Cardiac muscle cell (in vitro differentiated cells and primary cell): ENCODE measurements around the gene OOSP4A. TPM values are rescaled to one million over a fixed set of nuclear protein-coding genes. Genes with fewer than 3 reads are reported as not detected.

Experiments
- DNase-seq, 2 donors: peaks; one replicate each; pipeline versions ENCODE4 v3.0.0 to v3.0.0-alpha.2; 2010 to 2017; ENCODE audit warnings: low read depth in 1 of 2, low spot score in 1 of 2
- H3K27ac ChIP-seq: fragments of 200-600 bp; sonication (generic); 2 replicates; pipeline ENCODE4 v1.5.1; 2016
- H3K27me3 ChIP-seq: fragments of 200-600 bp; sonication (generic); 2 replicates; pipeline ENCODE4 v1.6.0; 2016; ENCODE audit warnings: control low read depth
- H3K36me3 ChIP-seq: fragments of 200-600 bp; sonication (generic); 2 replicates; pipeline ENCODE4 v1.5.1; 2016; ENCODE audit warnings: control low read depth
- H3K4me1 ChIP-seq: fragments of 200-600 bp; sonication (generic); 2 replicates; pipeline ENCODE4 v1.8.1; 2017; ENCODE audit warnings: low read depth, mild to moderate bottlenecking, mixed run types
- H3K4me3 ChIP-seq: fragments of 200-600 bp; sonication (generic); 2 replicates; pipeline ENCODE4 v1.5.1; 2016; ENCODE audit warnings: mild to moderate bottlenecking
- H3K9me3 ChIP-seq: fragments of 200-600 bp; sonication (generic); 2 replicates; pipeline ENCODE4 v1.5.1; 2017; ENCODE audit warnings: low read depth, mild to moderate bottlenecking, control low read depth
- polyA plus RNA-seq: library from polyadenylated mRNA; unstranded; fragments of >200 nt; fragmentation: Nextera tagmentation; extraction: Ambion mirVana; gene quantifications from 2 replicates; pipeline ENCODE4 v1.2.1, GENCODE V29; 2016
- total RNA-seq: library from RNA; depleted of rRNA; stranded (reverse); fragments of >200 nt; gene quantifications from 2 replicates; pipeline ENCODE4 v1.2.3, GENCODE V29; 2016
- TF ChIP-seq, protein P1 (sequence below): IDR thresholded peaks from 2 replicates; pipeline ENCODE4 v1.5.1; 2012; ENCODE audit warnings: low read depth, mild to moderate bottlenecking, low read length

The OOSP4A gene
- total and polyA plus RNA-seq, 2 experiments from 2014 or later, result not detected

DNA sequence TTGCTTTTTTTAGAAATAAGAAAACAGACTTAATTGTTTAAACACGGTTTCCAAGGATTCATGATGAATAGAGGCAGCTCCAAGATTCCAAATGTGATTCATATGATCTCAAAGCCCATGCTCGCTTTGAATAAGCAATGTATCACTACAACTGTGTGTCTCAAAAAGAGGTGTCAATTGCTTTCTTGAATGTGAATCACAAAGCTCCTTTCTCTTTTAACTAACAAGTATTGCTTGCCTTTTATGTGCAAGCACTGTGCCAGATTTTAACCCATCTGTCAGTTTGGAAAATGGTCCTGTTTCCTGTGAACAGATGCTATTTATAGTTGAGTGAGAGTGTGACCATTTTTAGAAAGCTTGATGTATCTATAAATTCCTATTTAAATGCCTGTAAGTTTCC lies 19.1 kb upstream of the OOSP4A start:
- Histone ChIP-seq H3K27ac (peak overlapping the region; percentile 87), H3K27me3 (no peaks in the 10 kb centered on the region)
- TF ChIP-seq, protein P1, sequence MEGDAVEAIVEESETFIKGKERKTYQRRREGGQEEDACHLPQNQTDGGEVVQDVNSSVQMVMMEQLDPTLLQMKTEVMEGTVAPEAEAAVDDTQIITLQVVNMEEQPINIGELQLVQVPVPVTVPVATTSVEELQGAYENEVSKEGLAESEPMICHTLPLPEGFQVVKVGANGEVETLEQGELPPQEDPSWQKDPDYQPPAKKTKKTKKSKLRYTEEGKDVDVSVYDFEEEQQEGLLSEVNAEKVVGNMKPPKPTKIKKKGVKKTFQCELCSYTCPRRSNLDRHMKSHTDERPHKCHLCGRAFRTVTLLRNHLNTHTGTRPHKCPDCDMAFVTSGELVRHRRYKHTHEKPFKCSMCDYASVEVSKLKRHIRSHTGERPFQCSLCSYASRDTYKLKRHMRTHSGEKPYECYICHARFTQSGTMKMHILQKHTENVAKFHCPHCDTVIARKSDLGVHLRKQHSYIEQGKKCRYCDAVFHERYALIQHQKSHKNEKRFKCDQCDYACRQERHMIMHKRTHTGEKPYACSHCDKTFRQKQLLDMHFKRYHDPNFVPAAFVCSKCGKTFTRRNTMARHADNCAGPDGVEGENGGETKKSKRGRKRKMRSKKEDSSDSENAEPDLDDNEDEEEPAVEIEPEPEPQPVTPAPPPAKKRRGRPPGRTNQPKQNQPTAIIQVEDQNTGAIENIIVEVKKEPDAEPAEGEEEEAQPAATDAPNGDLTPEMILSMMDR, result no peak

DNA sequence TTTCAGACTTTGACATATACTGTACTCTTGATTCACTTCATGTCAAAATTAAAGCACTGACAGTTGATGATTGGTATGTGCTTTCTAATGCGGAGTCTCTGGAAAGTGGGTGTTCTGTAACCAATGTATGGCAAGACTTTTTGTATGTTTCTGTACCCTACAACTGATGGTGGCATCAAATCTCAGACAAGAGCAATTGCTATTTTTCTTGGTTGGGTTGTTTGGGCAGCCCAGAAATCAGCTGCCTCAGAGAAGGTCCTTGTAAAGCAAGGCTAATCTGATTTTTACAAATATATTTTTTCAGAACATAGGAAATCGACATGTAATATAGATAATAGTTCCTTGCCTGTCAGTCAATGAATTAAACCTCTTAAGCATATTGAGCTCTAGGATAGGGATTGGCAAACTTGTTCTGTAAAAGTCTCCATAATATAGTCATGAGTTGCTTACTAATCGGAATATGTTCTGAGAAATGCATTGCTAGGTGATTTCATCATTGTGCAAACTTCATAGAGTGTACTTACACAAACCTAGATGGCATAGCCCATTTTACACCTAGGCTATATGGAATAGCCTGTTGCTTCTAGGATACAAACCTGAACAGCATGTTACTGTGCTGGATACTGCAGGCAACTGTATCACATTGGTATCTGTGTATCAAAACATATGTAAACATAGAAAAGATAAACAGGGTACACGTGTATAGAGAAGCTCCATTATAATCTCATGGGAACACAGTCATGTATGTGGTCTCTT lies 10.2 kb upstream of the OOSP4A start:
- H3K4me3 ChIP-seq, result no peak overlapping the region
- no peaks in the 10 kb centered on the region for H3K36me3 ChIP-seq
- H3K9me3 ChIP-seq, result no peaks in the 10 kb centered on the region
- no peak for DNase-seq
- H3K27ac ChIP-seq, result no peak overlapping the region
- no peaks in the 10 kb centered on the region for H3K27me3 ChIP-seq
- H3K4me1 ChIP-seq, result peaks cover 8% of the 10 kb centered on the region
- TF ChIP-seq, protein P1, result no peak

More for the DNA sequence above, 19.1 kb upstream of the OOSP4A start:
- H3K36me3 ChIP-seq, result no peaks in the 10 kb centered on the region
- H3K4me3 ChIP-seq, result no peak overlapping the region
- H3K9me3 ChIP-seq, result no peaks in the 10 kb centered on the region
- peak in 1 of 2 donors; percentile 15 for DNase-seq
- peaks cover 12% of the 10 kb centered on the region for H3K4me1 ChIP-seq

DNA sequence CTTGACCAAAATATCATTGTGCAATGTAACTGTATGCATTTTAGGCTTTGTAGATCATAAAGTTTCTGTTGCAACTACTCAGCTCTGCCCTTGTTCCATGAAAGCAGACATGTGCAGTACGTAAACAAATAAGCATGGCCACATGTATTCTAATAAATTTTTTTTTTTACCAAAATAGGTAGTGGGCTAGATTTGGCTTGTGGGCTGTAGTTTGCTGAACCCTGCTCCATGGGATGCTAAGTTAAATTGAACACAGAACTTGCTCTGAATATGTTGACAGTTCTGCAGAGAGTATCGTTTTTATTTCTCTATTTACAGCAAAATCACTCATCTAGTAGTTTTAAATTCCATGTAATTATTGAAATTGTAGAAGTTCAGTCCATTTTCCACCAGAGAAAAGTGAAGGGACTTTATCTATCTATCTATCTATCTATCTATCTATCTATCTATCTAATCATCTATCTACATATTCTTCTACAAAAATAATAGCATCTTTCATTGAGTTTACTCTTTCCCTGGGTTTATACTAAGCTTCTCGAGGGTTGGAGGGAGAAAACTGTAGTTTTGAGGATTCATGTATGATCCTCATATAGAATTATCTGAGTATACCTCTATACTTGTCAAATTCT lies 9.5 kb upstream of the OOSP4A start:
- TF ChIP-seq, protein P1, result no peak
- DNase-seq, result no peak
- Histone ChIP-seq H3K4me3 (no peak overlapping the region), H3K27me3 (no peaks in the 10 kb centered on the region), H3K27ac (no peak overlapping the region), H3K9me3 (no peaks in the 10 kb centered on the region), H3K36me3 (no peaks in the 10 kb centered on the region), H3K4me1 (peaks cover 8% of the 10 kb centered on the region)

DNA sequence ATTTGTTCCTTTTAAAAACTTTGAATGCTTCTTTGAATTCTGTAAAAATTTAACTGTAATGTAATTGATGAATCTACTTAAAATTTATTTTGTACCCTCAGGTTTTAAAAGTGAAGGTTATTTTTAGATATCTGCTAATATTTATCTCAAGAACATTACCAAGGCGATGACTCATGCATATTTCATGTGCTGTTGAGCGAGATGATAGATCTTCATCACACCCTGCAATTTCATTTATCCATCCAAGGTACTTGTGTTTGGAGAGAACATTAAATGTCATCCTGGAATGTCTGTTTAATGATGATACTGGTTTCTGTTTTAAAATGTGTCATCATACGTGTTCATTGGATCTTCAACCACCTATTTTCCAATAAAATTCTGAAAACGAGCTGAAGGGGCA lies 6.7 kb upstream of the OOSP4A start:
- TF ChIP-seq, protein P1, result no peak
- no peak for DNase-seq
- Histone ChIP-seq H3K9me3 (no peaks in the 10 kb centered on the region), H3K27me3 (no peaks in the 10 kb centered on the region), H3K27ac (no peak overlapping the region), H3K36me3 (no peaks in the 10 kb centered on the region), H3K4me3 (no peak overlapping the region), H3K4me1 (peaks cover 13% of the 10 kb centered on the region)

DNA sequence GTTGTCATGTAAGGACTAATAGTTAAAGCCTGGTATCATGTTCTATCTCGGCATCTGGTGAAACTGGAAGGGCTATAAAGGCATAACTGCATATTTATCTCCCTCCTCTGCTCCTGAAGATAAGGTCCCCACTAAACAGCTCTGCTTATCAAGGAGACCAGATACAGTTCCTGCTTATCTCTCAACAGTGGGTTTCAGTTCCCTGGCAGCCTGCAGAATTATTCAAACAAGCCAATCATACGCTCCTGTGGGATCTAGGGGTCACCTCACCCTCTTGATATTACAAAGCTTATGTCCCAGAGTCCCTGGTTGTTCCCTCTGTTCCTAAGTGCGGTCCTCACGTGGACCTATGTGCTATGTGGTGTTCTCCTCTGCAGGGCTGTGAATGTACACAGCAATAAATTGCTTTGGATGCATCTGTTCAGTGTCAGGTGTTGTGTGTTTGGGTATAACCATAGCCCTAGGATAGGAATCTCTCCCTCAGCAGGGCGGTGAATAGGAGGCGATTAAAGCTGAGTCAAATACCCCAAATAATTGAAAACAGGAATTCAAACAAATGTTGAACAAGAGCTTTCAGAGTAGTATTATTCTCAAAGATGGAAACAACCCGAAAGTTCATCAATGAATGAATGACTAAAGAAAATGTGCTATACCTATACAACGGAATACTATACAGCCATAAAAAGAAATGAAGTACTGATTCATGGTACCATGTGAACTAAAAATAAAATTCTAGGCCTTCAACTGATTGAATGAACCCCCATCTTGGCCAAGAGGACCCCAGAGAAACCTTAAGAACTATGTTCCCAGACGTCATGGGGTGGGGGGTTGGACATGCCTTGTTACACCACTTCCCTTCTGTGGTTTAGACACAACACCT lies 3.1 kb upstream of the OOSP4A start:
- Histone ChIP-seq H3K36me3 (no peaks in the 10 kb centered on the region), H3K4me3 (no peak overlapping the region), H3K27me3 (no peaks in the 10 kb centered on the region), H3K4me1 (peaks cover 25% of the 10 kb centered on the region), H3K27ac (peak overlapping the region; percentile 78), H3K9me3 (no peaks in the 10 kb centered on the region)
- TF ChIP-seq, protein P1, result no peak
- DNase-seq, result peak in 1 of 2 donors; percentile 67
